HG03432 (cell line): Measurements from ENCODE around the gene CA5B.
"Not testable (repeated sequence)": the region's sequence is repeated elsewhere in the genome, so short reads cannot be mapped to it uniquely, and the experiment has no call there.

Experiments
- ATAC-seq: cut with Tn5 transposase; IDR thresholded peaks from one replicate; pipeline ENCODE4 v1.9.1; 2021; ENCODE audit warnings: mild to moderate bottlenecking, moderate library complexity; ENCODE audit not compliant: unreplicated experiment

The CA5B gene, protein sequence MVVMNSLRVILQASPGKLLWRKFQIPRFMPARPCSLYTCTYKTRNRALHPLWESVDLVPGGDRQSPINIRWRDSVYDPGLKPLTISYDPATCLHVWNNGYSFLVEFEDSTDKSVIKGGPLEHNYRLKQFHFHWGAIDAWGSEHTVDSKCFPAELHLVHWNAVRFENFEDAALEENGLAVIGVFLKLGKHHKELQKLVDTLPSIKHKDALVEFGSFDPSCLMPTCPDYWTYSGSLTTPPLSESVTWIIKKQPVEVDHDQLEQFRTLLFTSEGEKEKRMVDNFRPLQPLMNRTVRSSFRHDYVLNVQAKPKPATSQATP

GRCh38 chrX:15737959-15738902, at the start of gene CA5B:
Gene CA5B, plus strand, starts transcription at chrX:15738270. Its CDS starts 11,754 bp downstream, at chrX:15750024.
- peak; percentile 95 for ATAC-seq

DNA sequence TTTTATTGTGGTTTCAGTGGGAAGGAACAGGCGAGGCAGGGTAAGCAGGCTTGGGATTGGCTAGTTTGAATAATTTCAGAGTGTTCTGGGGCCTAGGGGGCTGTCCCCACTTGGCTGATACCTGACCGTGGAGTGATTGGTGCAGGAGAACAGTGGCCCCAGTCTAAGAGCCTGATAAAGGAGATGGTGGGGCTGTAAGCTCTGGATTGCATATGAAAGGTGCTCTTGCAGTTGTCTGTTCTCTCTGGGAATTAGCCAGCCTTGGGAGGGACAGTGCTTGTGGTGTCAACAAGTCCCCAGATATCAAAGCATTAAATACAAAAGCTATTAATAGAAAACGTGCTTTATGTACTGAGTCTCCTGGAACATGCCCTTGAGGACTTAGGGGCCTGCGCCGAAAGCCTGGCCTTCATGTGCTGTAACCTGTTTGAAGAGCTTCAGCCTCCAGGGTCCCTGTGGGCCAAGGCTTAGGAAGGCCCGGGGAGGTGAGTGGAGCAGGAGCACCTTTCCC, 43.1 kb upstream of the CA5B start:
- ATAC-seq = no peak

GRCh38 chrX:15696516-15696915, 41.6 kb upstream of the CA5B start:
- no peak for ATAC-seq

GRCh38 chrX:15702488-15703371, 35.3 kb upstream of the CA5B start:
- ATAC-seq = no peak

DNA sequence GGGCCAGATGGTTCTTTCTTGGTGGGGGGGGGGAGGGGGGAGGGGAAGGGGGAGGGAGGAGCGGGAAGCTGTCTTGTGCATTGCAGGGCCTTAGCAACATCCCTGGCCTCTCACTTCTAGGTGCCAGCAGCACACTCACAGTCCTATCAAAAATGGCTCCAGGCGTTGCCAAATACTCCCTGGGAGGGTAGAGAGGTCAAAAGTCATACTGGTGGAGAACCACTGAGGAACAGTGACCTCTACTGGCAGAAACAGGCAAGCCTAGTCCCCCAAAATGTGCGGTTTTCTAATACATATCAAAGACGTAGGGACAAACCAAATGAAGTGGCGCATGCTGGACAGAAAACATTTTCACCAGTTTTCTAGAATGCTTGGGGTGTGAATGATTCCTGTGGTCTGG, 34.3 kb upstream of the CA5B start:
- ATAC-seq = not testable (repeated sequence)

GRCh38 chrX:15704273-15704672, 33.8 kb upstream of the CA5B start:
- not testable (repeated sequence) for ATAC-seq

DNA sequence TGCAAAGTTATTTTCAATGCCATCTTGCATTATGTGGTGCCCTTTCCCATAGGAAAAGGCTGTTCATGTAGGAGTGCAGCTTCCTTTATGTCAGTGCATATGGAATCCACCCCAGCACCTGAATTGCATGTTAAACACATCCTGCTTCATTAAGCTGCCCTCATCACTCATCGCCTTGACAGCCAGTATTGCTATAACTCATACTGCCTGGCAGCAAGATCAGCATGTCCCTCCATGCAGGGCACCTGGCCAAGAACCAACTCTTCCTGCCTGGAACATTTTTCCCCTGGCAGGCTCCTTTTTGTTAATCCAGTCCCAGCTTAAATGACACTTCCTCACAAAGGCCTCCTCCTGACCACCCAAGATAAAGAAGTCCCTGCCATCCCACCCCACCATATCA, 23.5 kb upstream of the CA5B start:
- no peak for ATAC-seq

GRCh38 chrX:15718283-15718970, 19.6 kb upstream of the CA5B start:
- no peak for ATAC-seq

- no peak for ATAC-seq
These were observed 18.6 kb upstream of the CA5B start for GRCh38 chrX:15719324-15719968.

DNA sequence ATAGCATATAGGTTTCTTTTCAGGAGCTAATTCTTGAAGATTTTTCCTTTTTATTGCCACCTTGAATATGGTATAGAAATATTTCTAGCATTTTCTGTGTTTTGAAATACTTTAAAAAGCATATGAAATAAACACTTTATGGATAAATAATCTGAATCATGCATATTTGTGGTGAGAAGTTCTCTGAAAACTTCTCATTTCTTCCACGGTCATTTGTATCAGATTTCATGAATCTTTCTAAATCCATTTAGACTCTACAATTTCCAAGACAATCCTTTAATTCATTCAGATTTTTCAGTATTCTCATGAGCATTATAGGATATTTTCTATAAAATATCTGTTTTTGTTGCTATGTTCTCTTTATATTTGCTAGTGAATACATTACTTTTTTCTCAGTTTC, 16.2 kb upstream of the CA5B start:
- no peak for ATAC-seq

DNA sequence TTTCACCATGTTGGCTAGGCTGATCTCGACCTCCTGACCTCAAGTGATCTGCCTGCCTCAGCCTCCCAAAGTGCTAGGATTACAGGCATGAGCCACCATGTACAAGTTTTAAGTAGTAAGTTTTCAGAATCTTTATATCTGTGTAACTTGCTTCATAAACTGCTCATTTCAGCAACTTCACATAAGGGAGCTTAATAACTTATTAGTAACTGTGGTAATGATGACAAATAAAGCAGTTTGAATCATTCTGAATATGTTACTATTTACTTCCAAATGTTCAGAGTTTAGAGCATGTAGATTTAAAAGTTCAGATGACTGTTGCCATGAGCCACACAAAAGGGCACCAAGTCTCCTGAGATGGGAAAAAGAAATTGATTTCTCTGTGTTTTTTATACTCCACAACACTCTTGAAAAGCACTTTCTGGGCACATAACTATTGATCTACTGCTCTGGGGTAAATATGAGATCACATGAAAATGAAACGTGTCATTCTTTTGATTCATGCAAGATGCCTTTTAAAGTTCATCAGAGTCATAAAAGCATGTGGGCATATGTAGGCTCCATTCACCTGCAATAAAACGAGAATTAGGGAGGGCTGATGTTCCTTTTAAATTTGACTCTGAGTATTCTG, 14.1 kb upstream of the CA5B start:
- ATAC-seq = no peak

GRCh38 chrX:15724911-15725310, 13.2 kb upstream of the CA5B start:
- no peak for ATAC-seq

DNA sequence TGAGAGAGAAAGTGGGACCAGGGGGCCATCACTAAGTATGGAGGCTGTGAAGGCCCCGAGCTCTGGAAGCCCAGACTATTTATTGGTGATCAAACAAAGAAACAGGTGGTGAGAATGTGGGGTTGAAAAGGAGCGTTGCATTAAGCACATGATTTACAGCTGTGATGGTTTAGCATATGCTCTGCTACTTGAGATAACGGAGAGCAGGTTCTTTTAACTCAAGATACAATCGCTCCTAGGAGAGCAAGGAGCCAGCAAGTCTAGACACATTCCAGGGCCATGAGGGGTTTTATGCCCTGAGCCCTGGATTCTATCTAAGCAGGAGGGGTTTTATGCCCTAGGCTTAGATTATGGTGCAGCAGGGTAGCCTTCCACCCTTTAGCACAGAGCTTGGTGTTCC, 6.7 kb upstream of the CA5B start:
- not testable (repeated sequence) for ATAC-seq

DNA sequence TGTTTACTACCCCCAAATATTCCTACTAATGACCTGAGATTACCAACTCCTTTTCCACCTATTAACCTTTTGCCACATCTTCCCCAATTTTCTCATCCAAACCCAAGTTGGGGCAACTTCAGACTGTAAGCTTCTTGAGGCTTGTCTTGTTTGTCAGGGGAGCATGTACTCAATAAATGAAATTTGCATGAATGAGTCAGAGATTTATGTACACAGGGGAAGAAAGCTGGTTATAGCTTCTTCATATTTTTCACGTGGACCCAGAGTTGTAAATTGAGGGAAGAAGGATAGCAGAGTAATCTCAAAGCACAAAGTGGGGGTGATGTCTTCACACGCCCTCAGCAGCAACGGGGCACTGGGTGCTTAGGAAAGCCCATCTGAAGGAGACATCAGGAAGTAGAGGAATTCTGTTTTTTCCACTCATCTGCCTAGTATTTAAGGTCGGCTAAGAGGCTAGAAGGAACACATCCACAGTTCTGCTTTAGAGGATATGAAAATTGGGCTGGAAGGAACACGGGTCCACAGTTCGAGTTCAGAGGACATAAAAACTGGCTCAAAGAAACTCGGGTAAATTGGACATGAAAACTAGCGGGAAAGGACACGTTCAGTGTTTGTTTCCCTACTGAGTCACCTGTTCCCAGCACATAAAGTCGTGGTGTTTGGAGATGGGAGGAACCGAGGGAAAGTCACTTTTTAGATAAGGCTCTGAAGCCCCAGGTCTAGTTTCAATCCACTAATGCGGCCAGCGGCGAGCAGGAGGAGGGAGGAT, 696 bp upstream of the CA5B start:
- no peak for ATAC-seq

- no peak for ATAC-seq
These were observed 1.8 kb downstream of the CA5B start for GRCh38 chrX:15739886-15740285.

DNA sequence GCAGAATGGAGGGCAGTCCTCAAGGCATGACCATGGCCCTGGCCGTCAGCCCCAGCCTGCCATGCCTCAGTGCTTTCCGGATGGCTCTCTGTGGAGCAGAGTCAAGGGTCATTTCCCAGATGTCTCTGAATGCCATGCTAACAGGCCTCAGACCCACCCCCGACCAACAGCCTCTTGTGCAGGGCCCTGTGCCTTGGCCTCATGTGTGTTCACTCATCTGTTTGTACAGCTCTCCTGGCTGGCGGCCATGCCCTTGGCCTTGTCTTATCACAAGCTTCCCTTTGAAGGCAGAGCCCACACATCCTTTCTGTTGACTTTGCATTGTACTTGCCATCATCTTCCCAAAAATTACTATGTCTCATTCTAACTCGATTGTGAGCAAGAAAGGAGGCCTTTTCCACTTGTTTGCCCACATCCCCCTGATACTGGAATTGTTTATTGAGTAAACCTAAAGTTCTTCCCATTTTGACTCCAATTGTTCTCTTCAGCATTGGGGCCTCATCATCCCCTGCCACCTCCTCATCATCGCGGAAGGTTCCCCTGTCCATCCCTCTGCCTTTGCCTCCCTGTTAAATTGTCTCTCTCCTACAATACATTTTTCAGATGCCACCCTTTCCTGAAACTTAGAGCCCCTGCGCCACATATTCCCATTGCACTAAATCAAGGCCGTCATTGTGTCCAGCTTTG, 6.3 kb downstream of the CA5B start:
- no peak for ATAC-seq

GRCh38 chrX:15745179-15745578, 7.1 kb downstream of the CA5B start:
- ATAC-seq = no peak

- not testable (repeated sequence) for ATAC-seq
These were observed 8.6 kb downstream of the CA5B start for GRCh38 chrX:15746651-15747050.
